ENCODE measurements around the gene SRRT. TPM values are rescaled to one million over a fixed set of nuclear protein-coding genes. Genes with fewer than 3 reads are reported as not detected.
"Not testable (repeated sequence)": the region's sequence is repeated elsewhere in the genome, so short reads cannot be mapped to it uniquely, and the experiment has no call there.

Gene SRRT
- total and polyA plus RNA-seq, 2 donors (not counting 1 experiment from before 2014, with no cell fraction given): 198 to 209 TPM

- Histone ChIP-seq H3K9me3 (ENCODE audit: control extremely low read depth in 1 of 3, control insufficient read depth in 2 of 3, insufficient read depth in 1 of 3, low read length in 2 of 3) (no peaks in the 10 kb centered on the region), H3K4me2 (replicated peaks; ENCODE audit: low read depth, low read length, poor library complexity, severe bottlenecking) (no peak overlapping the region), H2AFZ (ENCODE audit: insufficient read depth, low read depth, low read length, poor library complexity, severe bottlenecking) (no peak overlapping the region), H3K27ac (ENCODE audit: low read length in 2 of 2) (no peak overlapping the region), H3K4me1 (ENCODE audit: control insufficient read depth in 2 of 2, insufficient read depth in 2 of 2, low read length in 2 of 2) (no peaks in the 10 kb centered on the region), H3K9ac (ENCODE audit: low read length) (no peak overlapping the region), H3K27me3 (replicated peaks in 1 of 4; ENCODE audit: control extremely low read depth in 1 of 4, control insufficient read depth in 3 of 4, insufficient read depth in 4 of 4, low read length in 3 of 4) (peaks cover 0 to 6% (median 0%) of the 10 kb centered on the region in 4 experiments), H3K36me3 (replicated peaks in 1 of 2; ENCODE audit: control extremely low read depth in 1 of 2, control insufficient read depth in 1 of 2, extremely low read depth in 1 of 2, insufficient read depth in 2 of 2, low read length in 1 of 2) (no peaks in the 10 kb centered on the region), H3K79me2 (ENCODE audit: control insufficient read depth, insufficient read depth, low read length) (no peaks in the 10 kb centered on the region), H3K4me3 (ENCODE audit: control extremely low read depth in 1 of 5, extremely low read depth in 1 of 5, insufficient read depth in 1 of 5, low read depth in 2 of 5, low read length in 4 of 5) (no peak overlapping the region), H4K20me1 (ENCODE audit: control insufficient read depth, insufficient read depth, low read length, poor library complexity, severe bottlenecking) (no peaks in the 10 kb centered on the region)
- Mint-ChIP-seq H3K4me3 (no peak overlapping the region), H3K27ac (no peak overlapping the region), H3K9me3 (ENCODE audit: insufficient read depth) (no peaks in the 10 kb centered on the region), H3K27me3 (peaks cover 18% of the 10 kb centered on the region), H3K4me1 (peaks cover 6% of the 10 kb centered on the region)
- ChIA-PET CTCF (no interaction called here), POLR2A (no interaction called here)
- DNase-seq (no peak), ATAC-seq (ENCODE audit: low read depth) (no peak)
- intact Hi-C loops (cut with micrococcal nuclease): no loop called here
- TF ChIP-seq EZH2 (IDR thresholded peaks at IDR 0.05; ENCODE audit: borderline replicate concordance, insufficient read depth, low read depth, low read length, poor library complexity, severe bottlenecking) (no peak), CTCF (IDR thresholded peaks at IDR 0.05) (no peak)
- 73% methylated on average over 6 of the region's 8 CpGs for WGBS (ENCODE audit: insufficient coverage)
Observed at GRCh38 chr7:100914879-100915447, 40.1 kb downstream of the SRRT start.

GRCh38 chr7:100919335-100919734, 44.4 kb downstream of the SRRT start:
- H3K4me1 ChIP-seq (ENCODE audit: control insufficient read depth in 2 of 2, insufficient read depth in 2 of 2, low read length in 2 of 2); H3K9me3 ChIP-seq (ENCODE audit: control extremely low read depth in 1 of 3, control insufficient read depth in 2 of 3, insufficient read depth in 1 of 3, low read length in 2 of 3); DNase-seq; H3K9ac ChIP-seq (ENCODE audit: low read length); H3K79me2 ChIP-seq (ENCODE audit: control insufficient read depth, insufficient read depth, low read length); H3K27ac Mint-ChIP-seq; H3K9me3 Mint-ChIP-seq (ENCODE audit: insufficient read depth); H3K4me3 ChIP-seq (ENCODE audit: control extremely low read depth in 1 of 5, extremely low read depth in 1 of 5, insufficient read depth in 1 of 5, low read depth in 2 of 5, low read length in 4 of 5); H3K27ac ChIP-seq (ENCODE audit: low read length in 2 of 2); H3K4me1 Mint-ChIP-seq; H4K20me1 ChIP-seq (ENCODE audit: control insufficient read depth, insufficient read depth, low read length, poor library complexity, severe bottlenecking); H3K36me3 ChIP-seq (replicated peaks in 1 of 2; ENCODE audit: control extremely low read depth in 1 of 2, control insufficient read depth in 1 of 2, extremely low read depth in 1 of 2, insufficient read depth in 2 of 2, low read length in 1 of 2); H2AFZ ChIP-seq (ENCODE audit: insufficient read depth, low read depth, low read length, poor library complexity, severe bottlenecking); POLR2A ChIA-PET; intact Hi-C loops (cut with micrococcal nuclease); H3K4me3 Mint-ChIP-seq; H3K27me3 ChIP-seq (replicated peaks in 1 of 4; ENCODE audit: control extremely low read depth in 1 of 4, control insufficient read depth in 3 of 4, insufficient read depth in 4 of 4, low read length in 3 of 4); ATAC-seq (ENCODE audit: low read depth); H3K4me2 ChIP-seq (replicated peaks; ENCODE audit: low read depth, low read length, poor library complexity, severe bottlenecking): not testable (repeated sequence)
- no CpG with 5 or more reads among the region's 5 CpGs for WGBS (ENCODE audit: insufficient coverage)
- H3K27me3 Mint-ChIP-seq: peaks cover 49% of the 10 kb centered on the region
- CTCF ChIA-PET: interaction anchor here (0.6 to 1.1 kb wide), 2 partner anchors 13 to 16 kb away, joined by 3 read pairs; no protein-coding TSS in a partner anchor

GRCh38 chr7:100919779-100920437, 45.0 kb downstream of the SRRT start:
- H3K27ac ChIP-seq (ENCODE audit: low read length in 2 of 2); intact Hi-C loops (cut with micrococcal nuclease); ATAC-seq (ENCODE audit: low read depth); POLR2A ChIA-PET; H3K4me1 ChIP-seq (ENCODE audit: control insufficient read depth in 2 of 2, insufficient read depth in 2 of 2, low read length in 2 of 2); H3K4me3 Mint-ChIP-seq; H3K27ac Mint-ChIP-seq; H3K9ac ChIP-seq (ENCODE audit: low read length); H3K4me3 ChIP-seq (ENCODE audit: control extremely low read depth in 1 of 5, extremely low read depth in 1 of 5, insufficient read depth in 1 of 5, low read depth in 2 of 5, low read length in 4 of 5); H4K20me1 ChIP-seq (ENCODE audit: control insufficient read depth, insufficient read depth, low read length, poor library complexity, severe bottlenecking); H3K27me3 ChIP-seq (replicated peaks in 1 of 4; ENCODE audit: control extremely low read depth in 1 of 4, control insufficient read depth in 3 of 4, insufficient read depth in 4 of 4, low read length in 3 of 4); H3K36me3 ChIP-seq (replicated peaks in 1 of 2; ENCODE audit: control extremely low read depth in 1 of 2, control insufficient read depth in 1 of 2, extremely low read depth in 1 of 2, insufficient read depth in 2 of 2, low read length in 1 of 2); H3K9me3 ChIP-seq (ENCODE audit: control extremely low read depth in 1 of 3, control insufficient read depth in 2 of 3, insufficient read depth in 1 of 3, low read length in 2 of 3); H3K79me2 ChIP-seq (ENCODE audit: control insufficient read depth, insufficient read depth, low read length); H3K9me3 Mint-ChIP-seq (ENCODE audit: insufficient read depth); DNase-seq; H2AFZ ChIP-seq (ENCODE audit: insufficient read depth, low read depth, low read length, poor library complexity, severe bottlenecking); H3K4me1 Mint-ChIP-seq; H3K4me2 ChIP-seq (replicated peaks; ENCODE audit: low read depth, low read length, poor library complexity, severe bottlenecking): not testable (repeated sequence)
- H3K27me3 Mint-ChIP-seq: peaks cover 47% of the 10 kb centered on the region
- CTCF ChIA-PET: interaction anchor here (0.6 to 1.1 kb wide), 2 partner anchors 13 to 223 kb away, joined by 3 read pairs; no protein-coding TSS in a partner anchor
- 87% methylated on average over 7 of the region's 9 CpGs for WGBS (ENCODE audit: insufficient coverage)
